B cell (primary cell): ENCODE measurements around the gene NECTIN4. TPM values are rescaled to one million over a fixed set of nuclear protein-coding genes. Genes with fewer than 3 reads are reported as not detected.
"Not testable (repeated sequence)": the region's sequence is repeated elsewhere in the genome, so short reads cannot be mapped to it uniquely, and the experiment has no call there.

Source experiments
- ATAC-seq: fragments of 200-7000 bp; cut with Tn5 transposase; one replicate; pipeline ENCODE4 v1.10.0; 2021; ENCODE audit warnings: low read depth, mild to moderate bottlenecking, moderate number of reproducible peaks, moderate library complexity
- CTCF ChIA-PET: fragments of 350-600 bp; sonication (Branson Sonifier 250); formaldehyde crosslinking; loops from one replicate; lab custom pipeline; 2021; ENCODE audit warnings: antibody characterized with exemption, inconsistent platforms; lab: Charles Lee
- POLR2A ChIA-PET: fragments of 350-600 bp; sonication (Branson Sonifier 250); formaldehyde crosslinking; loops from one replicate; lab custom pipeline; 2021; ENCODE audit warnings: antibody characterized with exemption; lab: Charles Lee
- DNase-seq: peaks from one replicate; pipeline ENCODE4 v3.0.0; 2013
- H2AFZ ChIP-seq: 2 replicates; pipeline ENCODE4 v1.6.1; 2012; ENCODE audit warnings: mild to moderate bottlenecking, low read depth, low read length; ENCODE audit not compliant: insufficient read depth, poor library complexity, severe bottlenecking
- H3K27ac ChIP-seq, 2 donors: 1 replicate in 1 of 2; 2 replicates in 1 of 2; pipeline ENCODE4 v1.5.1; 2012 to 2013; ENCODE audit warnings: low read length in 2 of 2, mild to moderate bottlenecking in 2 of 2, moderate library complexity in 1 of 2
- H3K27me3 ChIP-seq, 4 experiments: fragments of 200-600 bp in 1 of 4; sonication (generic) in 1 of 4; replicated peaks in 1 of 4; 1 replicate in 2 of 4; 2 replicates in 2 of 4; pipeline versions ENCODE4 v1.6.1 to v1.7.0; 2013 to 2016; ENCODE audit warnings: low read length in 3 of 4, mild to moderate bottlenecking in 2 of 4, mixed read lengths in 1 of 4, moderate library complexity in 1 of 4; ENCODE audit not compliant: insufficient read depth in 4 of 4, control insufficient read depth in 3 of 4; ENCODE audit errors: control extremely low read depth in 1 of 4
- H3K36me3 ChIP-seq, 2 experiments: replicated peaks in 1 of 2; 1 replicate in 1 of 2; 2 replicates in 1 of 2; pipeline versions ENCODE4 v1.6.1 to v1.7.1; 2013; ENCODE audit warnings: low read length in 1 of 2; ENCODE audit not compliant: insufficient read depth in 2 of 2, control insufficient read depth in 1 of 2; ENCODE audit errors: control extremely low read depth in 1 of 2, extremely low read depth in 1 of 2
- H3K4me1 ChIP-seq, 2 donors: fragments of 200-600 bp in 1 of 2; sonication (generic) in 1 of 2; 1 replicate in 1 of 2; 2 replicates in 1 of 2; pipeline versions ENCODE4 v1.5.1 to v1.6.1; 2013 to 2017; ENCODE audit warnings: low read length in 2 of 2; ENCODE audit not compliant: control insufficient read depth in 2 of 2, insufficient read depth in 2 of 2
- H3K4me2 ChIP-seq: replicated peaks from 2 replicates; pipeline ENCODE3; 2012; ENCODE audit warnings: mild to moderate bottlenecking, low read depth, low read length; ENCODE audit not compliant: poor library complexity, severe bottlenecking
- H3K4me3 ChIP-seq, 5 experiments: fragments of 200-600 bp in 1 of 5; sonication (generic) in 1 of 5; 1 replicate in 3 of 5; 2 replicates in 2 of 5; pipeline versions ENCODE4 v1.5.1 to v1.7.0; 2011 to 2016; ENCODE audit warnings: low read length in 4 of 5, mild to moderate bottlenecking in 4 of 5, low read depth in 2 of 5, control low read depth in 1 of 5, moderate library complexity in 1 of 5; ENCODE audit not compliant: insufficient read depth in 1 of 5; ENCODE audit errors: control extremely low read depth in 1 of 5, extremely low read depth in 1 of 5
- H3K79me2 ChIP-seq: fragments of 200-600 bp; sonication (generic); one replicate; pipeline ENCODE4 v1.6.0; 2016; ENCODE audit warnings: low read length; ENCODE audit not compliant: control insufficient read depth, insufficient read depth
- H3K9ac ChIP-seq: fragments of 200-600 bp; sonication (generic); 2 replicates; pipeline ENCODE4 v1.6.1; 2017; ENCODE audit warnings: mild to moderate bottlenecking, low read length, moderate library complexity
- H3K9me3 ChIP-seq, 3 donors: one replicate each; pipeline versions ENCODE4 v1.6.1 to v1.7.1; 2013; ENCODE audit warnings: low read length in 2 of 3; ENCODE audit not compliant: control insufficient read depth in 2 of 3, insufficient read depth in 1 of 3; ENCODE audit errors: control extremely low read depth in 1 of 3
- H4K20me1 ChIP-seq: 2 replicates; pipeline ENCODE4 v1.6.0; 2012; ENCODE audit warnings: mild to moderate bottlenecking, low read length; ENCODE audit not compliant: insufficient read depth, control insufficient read depth, poor library complexity, severe bottlenecking
- H3K27ac Mint-ChIP-seq: one replicate; pipeline ENCODE4 v1.8.0; 2021; ENCODE audit warnings: mixed read lengths
- H3K27me3 Mint-ChIP-seq: one replicate; pipeline ENCODE4 v1.8.0; 2021; ENCODE audit warnings: mixed read lengths
- H3K4me1 Mint-ChIP-seq: one replicate; pipeline ENCODE4 v1.8.0; 2021; ENCODE audit warnings: mixed read lengths
- H3K4me3 Mint-ChIP-seq: one replicate; pipeline ENCODE4 v1.8.0; 2021; ENCODE audit warnings: mixed read lengths
- H3K9me3 Mint-ChIP-seq: one replicate; pipeline ENCODE4 v1.8.0; 2022; ENCODE audit warnings: mixed read lengths; ENCODE audit not compliant: insufficient read depth
- EZH2 ChIP-seq: IDR thresholded peaks from 2 replicates; pipeline ENCODE4 v1.6.1; 2012; ENCODE audit warnings: borderline replicate concordance, low read depth, mild to moderate bottlenecking, moderate library complexity, low read length; ENCODE audit not compliant: insufficient read depth, poor library complexity, severe bottlenecking
- WGBS: methylation state at CpG from one replicate; pipeline ENCODE4 v1.1.5; 2013; ENCODE audit warnings: missing lambda C conversion rate; ENCODE audit not compliant: insufficient coverage; 5-methylcytosine and 5-hydroxymethylcytosine counted together
- intact Hi-C: fragments of 100-400 bp; cut with micrococcal nuclease; formaldehyde crosslinking; loops from one replicate; pipeline ENCODE4 v1.10.0; 2022
- polyA plus RNA-seq: library from polyadenylated mRNA; depleted of rRNA; stranded (reverse); fragments of >200 nt; gene quantifications from 2 replicates; pipeline ENCODE4 v1.2.3, GENCODE V29; 2012
- total RNA-seq, 2 donors: library from RNA; stranded (reverse); fragments of 120-200 nt in 1 of 2; gene quantifications; 1 replicate in 1 of 2; 2 replicates in 1 of 2; pipeline versions ENCODE4 v1.2.3 to v1.2.4, GENCODE V29; 2013 to 2022
- TF ChIP-seq, protein P1 (sequence below): fragments of 200-600 bp; IDR thresholded peaks from one replicate; pipeline ENCODE4 v1.8.0; 2022; ENCODE audit warnings: antibody characterized with exemption, mild to moderate bottlenecking

The NECTIN4 gene
- total and polyA plus RNA-seq, 2 donors (not counting 1 experiment from before 2014, with no cell fraction given), result not detected

DNA sequence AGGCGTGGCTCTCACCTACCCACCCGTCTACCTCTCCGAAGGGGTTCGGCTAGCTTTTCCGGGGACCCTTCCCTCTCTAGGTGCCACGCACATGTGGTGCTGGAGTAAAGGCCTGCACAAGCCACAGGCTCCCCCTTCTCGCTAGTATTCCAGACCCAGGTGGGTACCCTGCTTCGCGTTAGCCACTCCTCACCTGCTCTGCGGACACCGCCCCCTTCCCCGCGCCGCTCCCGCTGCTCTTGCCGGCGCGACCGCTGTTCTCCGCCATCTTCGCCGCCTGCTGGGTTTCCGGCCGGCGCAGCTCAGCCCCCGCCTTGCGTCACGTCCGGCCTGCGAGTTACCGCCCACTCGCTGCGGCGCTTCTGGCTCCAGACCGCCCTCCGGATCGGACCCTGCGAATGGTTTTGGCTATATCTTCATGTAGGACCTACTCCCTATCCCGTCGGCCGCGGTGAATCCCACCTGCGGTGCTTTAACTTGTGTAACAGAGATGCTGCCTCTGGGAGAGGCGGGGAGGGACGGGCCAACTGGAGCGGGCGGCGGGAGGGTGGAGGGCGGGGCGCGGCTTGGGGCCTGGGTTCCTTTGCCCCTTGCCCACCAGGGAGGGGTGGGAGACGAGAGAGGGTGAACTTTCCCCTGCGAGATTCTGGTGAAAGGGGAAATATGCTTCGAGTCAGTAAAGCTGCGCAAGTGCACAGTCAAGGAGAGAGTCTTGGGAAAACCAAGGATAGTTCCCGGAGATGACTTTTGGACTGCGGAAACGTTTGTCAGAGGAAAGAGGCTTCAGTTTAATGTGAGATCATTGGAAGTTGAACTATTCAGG is 28.6 kb upstream of the NECTIN4 start, which contains the start of the genes NIT1 and PFDN2:
NIT1 (plus strand) TSS at position 347 of the 823 bp plus-strand sequence; CDS start at position 419, 72 bp downstream.
PFDN2 (minus strand) TSS at position 279 of the 823 bp plus-strand sequence; CDS start at position 268, 11 bp downstream.
- TF ChIP-seq, protein P1, sequence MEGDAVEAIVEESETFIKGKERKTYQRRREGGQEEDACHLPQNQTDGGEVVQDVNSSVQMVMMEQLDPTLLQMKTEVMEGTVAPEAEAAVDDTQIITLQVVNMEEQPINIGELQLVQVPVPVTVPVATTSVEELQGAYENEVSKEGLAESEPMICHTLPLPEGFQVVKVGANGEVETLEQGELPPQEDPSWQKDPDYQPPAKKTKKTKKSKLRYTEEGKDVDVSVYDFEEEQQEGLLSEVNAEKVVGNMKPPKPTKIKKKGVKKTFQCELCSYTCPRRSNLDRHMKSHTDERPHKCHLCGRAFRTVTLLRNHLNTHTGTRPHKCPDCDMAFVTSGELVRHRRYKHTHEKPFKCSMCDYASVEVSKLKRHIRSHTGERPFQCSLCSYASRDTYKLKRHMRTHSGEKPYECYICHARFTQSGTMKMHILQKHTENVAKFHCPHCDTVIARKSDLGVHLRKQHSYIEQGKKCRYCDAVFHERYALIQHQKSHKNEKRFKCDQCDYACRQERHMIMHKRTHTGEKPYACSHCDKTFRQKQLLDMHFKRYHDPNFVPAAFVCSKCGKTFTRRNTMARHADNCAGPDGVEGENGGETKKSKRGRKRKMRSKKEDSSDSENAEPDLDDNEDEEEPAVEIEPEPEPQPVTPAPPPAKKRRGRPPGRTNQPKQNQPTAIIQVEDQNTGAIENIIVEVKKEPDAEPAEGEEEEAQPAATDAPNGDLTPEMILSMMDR, result no peak
- TF ChIP-seq EZH2, result no peak
- intact Hi-C loops, result loop anchor here (1.0 to 2.0 kb wide), 5 partner anchors 14 to 73 kb away; partner anchors contain the start of genes DEDD, KLHDC9, PPOX and UFC1
- Histone ChIP-seq H3K4me2 (peak within 1 kb of the TSS; percentile 81), H3K27me3 (no peaks in the 10 kb centered on the region), H3K79me2 (peaks cover 78% of the 10 kb centered on the region), H3K4me3 (peak within 1 kb of the TSS; percentile 71 to 98 (median 97)), H2AFZ (peak within 1 kb of the TSS; percentile 89), H3K36me3 (peaks cover 5 to 29% of the 10 kb centered on the region in 2 experiments), H3K27ac (peak within 1 kb of the TSS; percentile 86 to 89), H3K9me3 (no peaks in the 10 kb centered on the region), H3K4me1 (peaks cover 45 to 54% of the 10 kb centered on the region in 2 donors), H3K9ac (peak within 1 kb of the TSS; percentile 89), H4K20me1 (peaks cover 12% of the 10 kb centered on the region)
- POLR2A ChIA-PET, result interaction anchor here (1.0 to 1.4 kb wide), 7 partner anchors 13 to 97 kb away, joined by 3 to 12 read pairs (median 7); partner anchors contain the start of genes DEDD, F11R, KLHDC9 and TSTD1
- WGBS, result under 1% methylated on average over 57 of the region's 58 CpGs
- peak within 1 kb of the TSS; percentile 94 for H3K27ac Mint-ChIP-seq
- H3K27me3 Mint-ChIP-seq, result no peaks in the 10 kb centered on the region
- CTCF ChIA-PET, result interaction anchor here (0.9 to 2.6 kb wide), 7 partner anchors 13 to 121 kb away, joined by 3 to 13 read pairs (median 5); partner anchors contain the start of genes DEDD, KLHDC9 and PPOX
- H3K4me1 Mint-ChIP-seq, result peaks cover 78% of the 10 kb centered on the region
- peak; percentile 84 for ATAC-seq
- H3K4me3 Mint-ChIP-seq, result peak within 1 kb of the TSS; percentile 97
- peak; percentile 90 for DNase-seq
- H3K9me3 Mint-ChIP-seq, result no peaks in the 10 kb centered on the region

GRCh38 chr1:161115961-161116360 is 26.6 kb upstream of the NECTIN4 start:
- intact Hi-C loops, result not testable (repeated sequence)
- CTCF ChIA-PET, result interaction anchor here (0.5 to 2.6 kb wide), 2 partner anchors 19 to 25 kb away, joined by 3 to 13 read pairs; partner anchors contain the start of gene KLHDC9

More at GRCh38 chr1:161115961-161116360, 26.6 kb upstream of the NECTIN4 start:
- H3K9me3 ChIP-seq, H3K27ac ChIP-seq, H3K27me3 Mint-ChIP-seq, H3K27ac Mint-ChIP-seq, H3K4me3 ChIP-seq, H2AFZ ChIP-seq, H3K9ac ChIP-seq, H3K27me3 ChIP-seq, H3K9me3 Mint-ChIP-seq, ATAC-seq, DNase-seq, H3K4me2 ChIP-seq: not testable (repeated sequence)
- POLR2A ChIA-PET, result interaction anchor here (1.3 kb wide), 1 partner anchor 17 kb away, joined by 3 read pairs; the partner anchor contains the start of gene KLHDC9
- Histone ChIP-seq H3K4me1 (peaks cover 36 to 42% of the 10 kb centered on the region in 2 donors), H3K36me3 (peaks cover 11 to 12% of the 10 kb centered on the region in 2 experiments), H4K20me1 (peaks cover 26% of the 10 kb centered on the region), H3K79me2 (peaks cover 99% of the 10 kb centered on the region)
- peaks cover 70% of the 10 kb centered on the region for H3K4me1 Mint-ChIP-seq
- H3K4me3 Mint-ChIP-seq, result peak overlapping the region; percentile 19
- 91% methylated on average over 6 of the region's 6 CpGs for WGBS
